Urothelium cell line (cell line): ENCODE data around the gene BMAL1.

Source experiments
- DNase-seq: peaks from one replicate; pipeline ENCODE4 v3.0.0; 2011; ENCODE audit warnings: low spot score, mixed read lengths
- FAIRE-seq: peaks from 2 replicates; lab custom pipeline; 2011; peaks lifted over from hg19 to GRCh38; lab: Jason Lieb, UNC

BMAL1 gene

DNA sequence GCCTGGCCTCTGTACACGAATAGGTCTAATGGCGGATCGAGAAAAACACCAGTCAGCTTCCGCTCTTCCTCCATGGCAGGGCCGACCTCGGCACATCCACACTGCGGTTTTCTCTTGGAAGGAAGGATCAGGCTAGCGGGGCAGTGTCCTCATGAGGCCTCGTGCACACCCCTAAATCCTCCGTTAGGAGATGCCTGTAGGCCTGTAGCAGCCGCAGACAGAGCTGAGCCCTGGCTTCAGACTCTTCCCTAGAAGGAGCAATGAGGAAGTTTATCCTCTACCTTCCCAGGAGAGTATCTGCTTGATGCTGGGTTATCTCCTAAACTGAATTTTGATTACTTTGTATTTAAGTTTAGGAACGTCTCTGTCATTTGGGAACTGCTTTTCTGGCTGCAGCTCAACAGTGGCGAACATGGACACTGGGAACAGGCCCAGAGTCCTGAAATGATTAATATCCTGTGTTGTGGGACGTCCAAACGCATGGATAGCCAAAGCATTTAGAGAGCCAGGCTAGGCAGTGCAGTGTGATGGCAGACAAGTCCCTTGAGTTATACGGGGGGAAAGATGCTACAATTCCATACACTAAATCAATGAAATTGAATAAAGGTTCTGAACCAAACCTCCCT lies 16.5 kb upstream of the BMAL1 start:
- FAIRE-seq (peak; percentile 17), DNase-seq (peak; percentile 14)

DNA sequence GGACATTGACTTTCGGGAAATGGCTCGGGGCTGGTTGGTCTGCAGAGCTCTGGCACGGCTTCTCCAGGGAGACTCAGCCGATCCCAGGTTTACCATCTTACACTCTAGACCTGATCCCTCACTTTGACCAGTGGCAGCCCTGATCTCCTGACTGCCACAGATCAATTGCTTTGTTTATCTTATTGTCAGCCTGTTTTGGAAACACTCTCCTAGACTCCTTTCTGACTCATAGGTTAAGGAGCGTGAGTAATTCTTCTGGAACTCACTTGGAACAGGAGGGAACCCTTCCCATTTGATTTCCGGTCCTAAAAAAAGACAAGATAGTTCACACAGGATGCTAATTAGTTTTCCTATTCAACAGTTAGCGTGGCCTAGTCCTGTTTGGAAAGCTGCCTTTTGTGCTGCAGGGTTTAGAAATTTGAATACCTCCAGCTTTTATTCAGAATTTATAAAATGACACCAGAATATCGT lies 16.0 kb upstream of the BMAL1 start:
- FAIRE-seq (no peak), DNase-seq (peak; percentile 76)

DNA sequence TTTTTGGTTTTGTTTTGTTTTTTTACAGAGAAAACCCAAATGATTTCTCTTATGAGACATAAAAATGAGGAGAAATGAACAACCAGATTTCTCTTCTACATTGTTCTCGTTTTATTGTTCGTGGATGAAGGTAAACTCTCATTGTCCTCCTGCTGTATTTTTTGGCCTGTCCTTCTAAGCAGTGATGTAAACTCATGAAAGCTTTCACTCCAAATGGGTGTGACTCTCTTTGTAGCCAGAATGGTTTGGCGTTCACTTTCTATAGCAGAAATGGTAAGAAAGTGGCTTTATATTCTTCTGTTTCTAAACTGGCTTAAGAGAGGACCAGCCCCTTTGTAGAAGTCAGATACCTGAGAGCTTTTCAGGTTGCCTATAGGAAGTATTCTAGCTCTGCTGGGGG lies 15.5 kb upstream of the BMAL1 start:
- DNase-seq (no peak), FAIRE-seq (no peak)

DNA sequence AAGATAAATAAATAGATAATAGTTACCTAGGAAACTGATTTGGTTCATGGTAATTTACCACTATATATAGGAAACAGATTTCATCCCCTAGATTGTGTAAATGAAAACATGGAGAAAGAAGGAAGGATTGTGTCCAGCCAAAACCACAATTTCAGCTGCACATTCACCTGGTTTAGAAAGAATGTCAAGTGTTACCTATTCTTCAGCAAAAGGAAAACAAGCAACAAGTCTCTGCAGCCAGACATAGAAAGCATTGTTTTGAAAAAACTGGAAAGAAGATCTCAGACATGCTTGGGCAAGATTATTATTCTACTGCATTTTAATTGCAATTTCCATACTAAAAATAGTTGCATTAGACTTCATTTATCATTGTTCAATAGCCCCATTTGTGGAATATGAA lies 8.8 kb upstream of the BMAL1 start:
- DNase-seq (no peak), FAIRE-seq (no peak)

DNA sequence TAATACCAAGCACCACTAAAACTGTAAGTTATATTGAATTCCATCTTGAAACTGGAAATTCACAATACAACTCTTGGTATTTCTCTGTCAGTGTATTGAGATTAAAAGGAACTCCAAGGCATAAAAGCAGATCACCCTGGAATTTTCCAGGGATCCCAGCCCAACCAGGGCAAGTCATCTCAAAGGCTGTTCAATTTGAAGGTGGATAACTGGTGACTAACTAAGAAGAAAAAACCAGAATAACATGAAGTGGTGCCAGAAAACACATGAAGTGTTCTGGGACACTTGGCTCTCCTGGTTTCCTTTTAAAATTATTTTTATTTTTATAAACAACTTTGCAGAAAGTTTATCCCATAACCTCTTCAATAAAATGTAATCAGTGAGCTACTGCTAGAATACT lies 7.8 kb upstream of the BMAL1 start:
- DNase-seq, result no peak
- FAIRE-seq, result no peak

DNA sequence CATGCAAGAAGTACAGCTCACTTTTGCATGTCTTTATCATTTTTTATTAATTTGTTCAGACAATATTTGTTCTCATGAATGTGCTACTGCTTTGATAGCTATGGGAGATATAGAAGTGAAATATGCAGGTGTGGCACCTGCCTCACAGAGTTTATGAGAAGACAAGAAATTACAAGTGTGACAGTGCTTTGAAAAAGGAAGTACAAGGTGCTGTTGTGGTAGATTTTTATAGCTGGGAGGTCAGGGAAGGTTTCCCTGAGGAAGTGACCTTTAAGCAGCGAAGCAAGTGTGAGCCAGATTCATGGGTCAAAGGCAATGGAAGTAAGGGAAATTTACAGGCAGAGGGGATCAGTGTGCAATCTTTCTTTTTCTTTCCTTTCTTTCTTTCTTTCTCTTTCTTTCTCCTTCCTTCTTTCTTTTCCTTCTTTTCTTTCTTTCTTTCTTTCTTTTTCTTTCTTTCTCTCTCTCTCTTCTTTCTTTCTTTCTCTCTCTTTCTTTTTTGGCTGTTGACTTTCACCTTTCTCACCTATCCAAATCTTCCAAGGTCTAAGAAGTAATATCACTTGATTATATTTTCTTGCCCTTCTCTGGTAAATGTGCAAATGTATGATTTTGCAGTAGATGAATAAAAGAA lies 6.4 kb upstream of the BMAL1 start:
- DNase-seq (no peak), FAIRE-seq (no peak)

DNA sequence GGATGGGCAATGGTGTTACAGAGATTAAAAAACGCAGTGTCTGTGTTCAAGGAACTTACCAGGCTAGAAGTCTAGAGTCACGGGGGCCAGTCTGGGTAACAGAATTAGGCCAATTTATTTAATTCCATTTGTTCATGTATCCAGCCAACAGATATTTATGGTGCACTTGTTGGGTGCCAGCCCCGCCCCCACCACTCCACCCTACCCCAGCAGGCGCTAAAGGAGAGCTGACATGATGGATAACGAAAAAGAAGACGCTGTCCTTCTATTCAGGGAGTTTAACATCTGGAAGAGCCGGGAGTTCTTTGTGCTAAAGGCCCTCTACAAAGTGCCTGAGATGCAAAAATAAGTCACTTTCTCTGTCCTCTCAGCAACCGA lies 1.1 kb upstream of the BMAL1 start:
- FAIRE-seq (no peak), DNase-seq (no peak)

DNA sequence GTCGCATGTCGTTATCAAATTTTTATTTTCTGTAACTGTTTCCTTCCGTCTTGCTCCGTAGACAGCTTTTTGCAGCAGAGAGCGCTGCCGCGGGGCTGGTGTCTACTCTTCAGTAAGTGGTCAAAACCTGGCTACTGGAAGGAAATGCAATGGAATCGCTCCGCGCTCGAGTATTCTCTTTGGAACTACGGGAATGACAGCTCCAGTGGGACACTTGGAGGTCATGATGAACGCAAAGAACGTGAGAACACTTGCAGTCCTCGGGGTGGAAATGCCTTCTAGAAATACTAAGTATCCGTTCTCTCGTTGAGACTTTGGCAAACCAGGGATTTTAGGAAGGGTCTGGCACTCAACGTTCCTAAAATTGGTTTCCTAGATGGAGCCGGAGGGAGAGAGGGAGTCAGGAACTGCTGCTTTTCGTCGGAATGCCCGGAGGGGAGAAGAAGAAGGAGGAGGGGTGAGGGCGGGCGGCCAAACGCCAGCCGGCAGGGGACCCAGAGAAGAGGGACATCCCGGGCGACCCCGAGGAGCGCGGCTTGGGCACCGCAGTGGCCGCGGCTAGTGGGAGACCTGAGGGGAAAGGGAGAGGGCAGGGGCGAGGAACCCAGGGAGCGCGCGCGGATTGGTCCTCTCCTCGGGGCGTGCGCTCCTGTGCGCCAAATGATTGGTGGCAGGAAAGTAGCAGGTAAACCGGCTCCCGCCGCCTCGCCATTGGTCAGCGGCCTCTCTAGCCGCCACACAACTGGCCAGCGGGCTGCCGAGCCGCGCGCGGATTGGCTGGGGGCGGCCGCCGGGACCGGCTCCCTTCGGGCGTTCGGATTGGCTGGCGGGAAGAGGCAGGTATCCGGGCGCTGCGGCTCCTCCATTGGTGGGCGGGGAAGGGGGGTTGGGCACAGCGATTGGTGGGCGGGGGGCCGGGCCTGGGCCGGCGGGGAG lies 490 bp upstream of the BMAL1 start:
- peak; percentile 100 for DNase-seq
- peak; percentile 97 for FAIRE-seq

DNA sequence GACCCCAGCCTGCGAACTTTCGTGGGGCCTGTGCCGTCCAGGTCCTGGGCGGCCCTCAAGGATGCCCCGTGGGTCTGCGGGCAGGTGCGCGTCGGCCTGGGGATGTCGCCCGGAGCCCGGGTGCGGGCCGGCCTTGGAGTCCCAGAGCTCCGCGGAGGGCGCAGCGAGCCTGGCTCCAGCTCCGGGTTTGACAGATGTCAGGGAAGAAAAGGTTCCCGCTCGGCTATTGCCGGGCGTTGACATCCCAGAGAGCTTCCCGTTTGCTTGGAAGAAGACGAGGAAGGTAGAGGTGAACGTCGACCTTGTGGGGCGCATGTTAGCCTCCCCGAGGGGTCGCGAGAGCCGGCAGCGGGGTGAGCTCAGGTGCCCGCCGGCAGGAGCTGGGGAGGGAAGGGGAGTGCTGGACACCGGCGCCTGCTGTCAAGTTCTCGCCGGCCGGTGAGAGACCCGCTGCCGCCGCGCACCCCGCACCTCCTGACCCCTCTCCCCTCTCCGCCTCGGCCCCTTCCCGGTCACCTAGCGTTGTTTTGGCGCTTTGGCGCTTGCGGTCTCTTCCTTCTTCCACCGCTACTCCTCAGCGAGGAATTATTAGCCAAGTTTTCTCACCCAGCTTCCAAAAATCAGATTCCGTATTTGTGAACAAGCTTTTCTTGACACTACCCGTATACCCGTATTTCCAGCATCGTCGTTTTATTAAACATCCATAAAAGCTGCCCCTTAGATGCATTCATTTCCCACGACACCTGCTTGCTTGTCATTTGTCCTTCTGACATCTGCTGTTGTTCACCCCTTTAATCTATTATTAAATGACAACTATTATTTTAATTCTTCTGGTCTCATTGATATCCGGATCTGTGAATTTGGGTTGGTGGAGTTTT lies 1.3 kb downstream of the BMAL1 start:
- DNase-seq (peak; percentile 27), FAIRE-seq (no peak)

DNA sequence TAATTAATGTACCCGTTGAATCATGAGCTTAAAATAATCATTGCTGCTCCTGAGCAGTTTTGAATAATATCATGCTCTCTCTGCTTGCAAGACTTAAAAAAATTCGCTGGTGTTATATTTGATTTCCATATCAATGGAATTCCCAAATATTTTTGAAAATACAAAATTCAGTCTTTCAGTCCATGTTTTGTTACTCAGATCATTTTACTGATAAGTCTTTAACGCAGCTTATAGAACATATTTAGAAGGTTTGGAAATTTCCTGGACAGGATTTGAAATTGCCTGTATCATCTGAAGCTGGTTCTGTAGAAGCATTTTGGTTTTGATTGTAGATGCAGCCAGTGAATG lies 1.9 kb downstream of the BMAL1 start:
- DNase-seq (no peak), FAIRE-seq (no peak)

DNA sequence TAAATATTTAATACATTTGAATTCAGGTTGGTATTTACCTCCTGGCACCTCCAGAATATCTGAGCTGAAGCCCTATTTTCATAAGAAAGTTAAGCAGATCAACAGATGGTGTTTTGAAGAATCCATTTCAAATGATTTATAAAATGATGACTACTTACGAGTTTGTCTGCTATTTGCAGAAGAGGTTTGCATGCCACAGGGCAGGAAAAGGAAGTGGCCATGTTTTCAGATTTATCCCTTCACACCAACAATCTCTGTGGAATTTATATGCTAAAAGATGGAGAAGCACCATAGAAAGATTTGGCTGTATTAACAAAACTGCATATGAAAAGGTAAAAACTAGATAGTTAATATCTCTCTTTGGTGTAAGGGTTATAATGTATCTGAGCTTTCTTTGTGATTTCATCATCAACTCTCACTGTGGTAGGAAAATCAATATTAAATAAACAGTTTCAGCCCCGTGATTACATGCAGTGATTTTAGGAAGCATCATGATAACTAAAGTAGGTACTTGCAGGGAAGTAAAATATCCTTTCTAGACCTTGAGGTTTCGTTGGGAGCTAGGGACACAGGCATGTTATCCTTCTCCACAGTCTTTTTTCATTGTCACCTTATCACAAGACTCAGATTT lies 2.6 kb downstream of the BMAL1 start:
- no peak for DNase-seq
- no peak for FAIRE-seq

DNA sequence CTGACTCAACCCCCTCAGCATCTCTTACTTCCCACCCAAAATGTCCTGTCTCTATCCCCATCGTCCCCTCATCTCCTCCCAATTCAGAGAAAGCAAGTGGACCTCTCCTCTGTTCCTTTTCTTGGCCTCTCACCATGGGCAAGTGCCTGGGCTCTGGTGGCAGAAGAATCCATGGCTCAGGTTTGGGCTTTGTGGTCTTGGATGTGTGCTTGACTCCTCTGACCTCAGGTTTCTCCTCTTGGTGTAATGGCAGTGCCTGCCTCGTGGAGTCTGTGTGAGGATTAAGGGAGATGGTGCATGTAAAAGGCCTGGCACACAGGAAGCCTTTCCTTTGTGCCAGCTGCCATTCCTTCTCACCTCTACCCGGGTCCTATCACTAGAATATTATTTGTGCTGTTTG lies 3.2 kb downstream of the BMAL1 start:
- FAIRE-seq (no peak), DNase-seq (no peak)

DNA sequence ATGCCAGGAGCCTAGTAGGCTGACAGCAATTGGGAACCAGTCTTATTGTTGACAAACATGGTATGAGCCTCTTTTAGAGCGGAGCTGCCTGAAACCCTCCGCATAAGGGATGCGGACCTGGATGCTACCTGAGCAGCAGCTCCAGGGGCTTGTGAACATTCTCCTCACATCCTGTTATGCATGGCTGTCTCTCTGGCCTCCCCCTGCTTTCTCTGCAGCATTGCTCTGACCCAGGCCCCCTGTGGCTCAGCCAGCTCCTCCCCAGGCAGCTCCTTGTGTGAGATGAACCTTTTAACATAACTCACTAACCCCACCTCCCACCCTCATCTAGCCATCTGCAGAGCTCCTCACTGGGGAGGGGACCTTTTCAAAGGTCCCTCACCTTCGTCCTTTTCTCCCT lies 6.0 kb downstream of the BMAL1 start:
- DNase-seq, result no peak
- no peak for FAIRE-seq

DNA sequence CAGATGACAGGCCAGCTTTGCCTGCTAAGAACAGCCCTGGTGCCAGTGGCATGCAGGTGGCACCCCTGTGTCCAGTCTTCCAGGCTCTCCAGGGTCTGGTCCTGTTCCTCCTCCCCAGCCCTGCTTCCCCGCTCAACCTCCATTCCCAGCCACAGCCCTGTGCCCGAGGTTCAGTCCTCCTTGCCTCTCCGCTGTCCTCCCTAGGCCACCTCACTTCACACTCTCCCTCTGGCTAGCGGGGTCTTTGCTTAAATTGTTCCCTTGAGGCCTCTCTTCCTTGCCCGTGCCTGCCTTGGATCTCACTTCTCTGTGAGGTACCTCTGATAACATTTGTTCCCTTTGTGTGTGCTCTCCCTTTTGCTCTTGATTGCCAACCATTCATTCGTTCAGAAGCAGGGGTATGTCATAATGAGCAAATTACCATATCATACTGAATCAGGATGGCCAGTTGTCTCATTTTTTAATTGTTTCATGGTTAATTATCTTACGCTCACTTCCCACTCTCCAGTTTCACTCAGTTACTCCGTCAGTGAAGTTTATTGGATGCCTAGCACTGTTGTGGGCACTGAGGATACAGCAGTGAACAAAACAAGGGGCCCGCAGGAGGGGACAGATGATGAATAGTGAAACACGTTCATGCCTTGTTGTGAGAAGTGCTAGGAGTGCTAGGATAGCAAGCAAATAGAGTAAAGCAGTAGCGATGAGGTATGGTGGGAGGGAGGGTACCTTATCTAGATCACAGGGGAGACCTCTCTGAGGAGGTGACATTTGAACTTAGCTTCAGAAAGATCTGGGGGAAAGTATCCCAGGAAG lies 7.4 kb downstream of the BMAL1 start:
- DNase-seq, result no peak
- no peak for FAIRE-seq

DNA sequence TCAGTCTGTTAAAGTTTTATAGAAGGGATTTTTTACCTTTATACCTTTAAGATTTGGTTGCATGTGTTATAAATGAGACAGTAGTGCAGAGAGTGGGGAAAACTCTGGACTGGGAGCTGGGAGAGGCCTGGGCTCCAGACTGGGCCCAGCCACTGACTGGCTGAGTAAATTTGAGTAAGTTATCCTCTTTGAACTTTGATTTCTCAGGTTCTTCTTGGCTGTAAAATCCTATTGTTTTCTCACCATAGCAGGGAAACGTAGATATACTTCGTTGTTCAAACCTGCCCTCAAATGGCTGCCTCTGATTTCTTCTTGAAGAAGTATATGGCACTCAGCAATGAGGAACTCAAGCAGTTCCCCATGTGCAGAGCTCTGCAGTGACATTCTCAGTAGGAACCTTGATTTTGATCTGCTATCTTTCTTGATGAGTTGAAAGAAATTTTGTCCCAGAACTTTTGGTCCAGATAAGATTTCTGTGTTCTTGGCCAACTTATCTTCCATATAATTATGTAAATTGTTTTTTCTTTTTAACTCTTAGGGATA lies 8.8 kb downstream of the BMAL1 start:
- FAIRE-seq (no peak), DNase-seq (no peak)

DNA sequence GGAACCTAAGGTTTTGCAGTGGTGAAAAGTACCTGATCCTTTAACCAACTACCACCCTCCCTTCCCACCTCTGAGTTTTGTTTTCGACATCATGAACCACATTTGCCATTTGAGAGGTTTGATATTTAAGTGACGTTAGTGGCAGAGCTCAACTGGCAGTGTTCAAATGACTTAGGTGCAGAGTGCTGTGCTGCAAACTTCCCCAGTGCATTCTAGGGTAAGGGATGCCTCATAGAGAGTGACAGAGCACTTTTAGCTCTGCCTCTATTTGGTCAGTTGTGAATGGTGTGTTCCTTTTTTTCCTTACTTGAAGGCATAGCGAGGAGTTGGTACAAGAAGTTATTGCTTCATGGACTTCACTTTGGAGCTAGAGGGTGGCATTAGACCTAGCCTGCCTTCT lies 9.4 kb downstream of the BMAL1 start:
- no peak for DNase-seq
- no peak for FAIRE-seq

DNA sequence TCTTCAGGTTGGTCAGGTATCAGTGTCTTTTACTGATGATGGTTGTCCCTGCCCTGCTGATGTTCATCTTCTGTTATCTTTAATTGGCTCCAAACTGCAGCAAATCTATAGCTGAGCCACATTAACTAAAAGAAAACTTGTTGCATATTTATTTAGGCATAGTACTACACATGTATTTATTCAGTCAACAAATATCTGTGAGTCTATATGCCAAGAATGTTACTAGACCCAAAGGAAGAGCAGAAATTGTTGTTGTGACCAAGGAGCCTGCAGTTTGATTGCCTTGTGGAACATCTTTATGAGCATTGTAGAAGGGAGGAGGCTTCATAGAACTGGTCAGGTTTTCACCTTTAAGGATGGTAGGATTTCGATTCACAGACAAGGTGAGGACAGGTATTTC lies 10.1 kb downstream of the BMAL1 start:
- DNase-seq (no peak), FAIRE-seq (no peak)

DNA sequence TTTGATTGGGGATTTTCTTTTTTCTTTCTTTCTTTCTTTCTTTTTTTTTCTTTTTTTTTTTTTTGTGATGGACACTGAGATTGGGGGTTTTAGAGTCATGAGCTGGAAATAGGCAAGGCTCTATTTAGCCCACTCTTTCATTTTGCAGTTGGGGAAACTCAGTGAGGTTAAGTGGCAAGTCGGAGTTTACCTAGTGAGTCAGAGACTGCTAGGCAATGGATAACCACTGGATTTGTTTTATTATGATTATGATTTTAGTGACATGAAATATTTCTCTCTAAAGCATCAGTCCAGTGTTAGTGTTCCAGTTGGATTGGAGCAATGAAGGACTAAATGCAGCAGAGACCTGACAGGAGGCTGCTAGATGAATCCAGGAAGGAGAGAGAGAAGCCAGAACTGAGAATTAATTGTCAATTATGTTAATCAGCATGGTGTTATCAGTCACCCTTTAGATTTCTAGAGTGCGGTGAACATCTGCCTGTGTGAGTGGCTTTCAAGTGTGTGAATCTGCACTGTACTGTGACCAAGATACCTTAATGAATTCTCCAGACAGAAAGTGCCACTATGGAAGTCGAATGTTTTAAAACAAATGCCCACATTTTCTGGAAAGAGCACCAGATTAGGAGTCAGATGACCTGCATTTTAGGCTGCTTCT lies 10.9 kb downstream of the BMAL1 start:
- FAIRE-seq (no peak), DNase-seq (no peak)

DNA sequence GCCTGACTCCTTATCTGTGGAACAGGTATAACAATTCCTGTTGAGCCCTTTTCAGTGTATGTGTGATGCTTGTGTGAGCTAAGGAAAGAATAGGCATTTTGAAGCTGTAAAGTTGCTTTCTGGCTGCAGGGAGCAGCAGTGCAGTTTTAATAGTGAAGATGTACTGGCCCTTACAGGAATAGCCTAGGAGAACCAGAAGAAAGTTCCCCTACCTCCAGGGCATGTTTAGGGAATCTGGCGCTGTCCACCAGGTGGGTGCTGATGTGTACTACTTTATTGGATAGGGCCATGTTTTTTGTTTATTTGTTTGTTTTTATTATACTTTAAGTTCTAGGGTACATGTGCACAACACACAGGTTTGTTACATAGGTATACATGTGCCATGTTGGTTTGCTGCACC lies 11.5 kb downstream of the BMAL1 start:
- DNase-seq (peak; percentile 19), FAIRE-seq (no peak)
